NCI-H345 treated with DMSO at 0.1 percent for 48 hours (cell line): ENCODE measurements around the gene VWA5B2.
"Not testable (repeated sequence)": the region's sequence is repeated elsewhere in the genome, so short reads cannot be mapped to it uniquely, and the experiment has no call there.

Source experiments
- DNase-seq: peaks from one replicate; lab custom pipeline; 2025; ENCODE audit not compliant: unreplicated experiment; lab: John Stamatoyannopoulos, UW

Gene VWA5B2

GRCh38 chr3:184241447-184242296, 12.3 kb downstream of the VWA5B2 start:
- DNase-seq = no peak

DNA sequence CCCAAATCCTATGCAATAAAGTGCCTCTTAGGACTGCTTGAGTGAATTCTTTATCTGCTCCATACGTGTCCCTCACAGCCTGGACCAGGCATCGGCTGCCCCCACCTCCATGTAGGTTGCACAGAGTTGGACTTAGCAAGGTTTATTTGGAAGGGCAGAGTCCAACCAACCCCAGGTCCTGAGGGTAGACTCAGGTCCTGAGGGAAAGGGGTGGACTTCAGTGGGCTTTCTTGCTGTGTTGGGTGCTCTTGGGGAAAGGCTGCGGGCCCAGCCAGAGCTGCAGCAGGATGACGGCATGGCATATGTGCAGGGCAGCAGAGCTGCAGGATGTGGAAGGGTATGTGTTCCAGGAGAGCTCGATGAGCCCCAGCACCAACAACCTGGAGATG, 12.9 kb downstream of the VWA5B2 start:
- no peak for DNase-seq

- DNase-seq = peak; percentile 73
Measured at GRCh38 chr3:184248454-184249411, 19.3 kb downstream of the VWA5B2 start, which contains the start of gene ALG3. TSS of gene ALG3 (minus strand) at chr3:184248962. CDS start at chr3:184248940, 22 bp downstream.

GRCh38 chr3:184249412-184250166, 20.2 kb downstream of the VWA5B2 start, which contains the start of gene EEF1AKMT4:
TSS of gene EEF1AKMT4 (plus strand) at chr3:184249672. CDS start at chr3:184249695, 23 bp downstream.
- peak; percentile 97 for DNase-seq

DNA sequence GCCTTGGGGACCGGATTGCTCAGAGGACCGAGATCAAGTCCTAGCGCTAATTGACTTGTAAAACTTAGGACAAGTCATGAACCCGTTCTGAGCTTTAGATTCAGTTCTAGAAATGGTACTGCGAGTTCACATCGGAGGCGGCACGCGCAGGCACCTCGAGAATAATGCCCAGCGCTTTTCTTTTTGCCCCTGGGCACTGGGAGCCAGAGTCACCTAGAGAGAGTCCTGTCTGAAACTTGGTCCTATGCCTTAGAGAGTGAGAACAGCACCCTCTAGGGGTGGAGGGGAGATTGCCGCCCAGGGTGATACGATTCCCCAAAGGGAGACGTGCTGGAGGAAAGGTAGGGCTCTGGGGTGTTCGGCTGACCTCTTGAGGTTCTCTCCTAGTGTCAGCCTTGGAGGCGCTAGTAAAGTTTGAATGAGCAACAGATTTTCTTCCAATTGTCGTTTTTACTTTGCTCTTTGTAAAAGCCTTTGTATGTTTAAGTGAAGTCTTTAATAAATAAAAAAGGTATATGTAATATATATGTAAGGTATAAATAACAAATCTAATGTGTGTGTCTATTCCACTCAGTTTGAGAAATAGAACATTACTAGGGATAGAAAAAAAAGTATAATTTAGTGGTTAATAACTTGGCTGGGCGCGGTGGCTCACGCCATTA, 20.9 kb downstream of the VWA5B2 start:
- peak; percentile 94 for DNase-seq

- DNase-seq = no peak
Measured at GRCh38 chr3:184255291-184256039, 26.1 kb downstream of the VWA5B2 start.

- DNase-seq = no peak
Measured at GRCh38 chr3:184257083-184257915, 27.9 kb downstream of the VWA5B2 start.

- DNase-seq = no peak
Measured at GRCh38 chr3:184258926-184259325, 29.5 kb downstream of the VWA5B2 start.

DNA sequence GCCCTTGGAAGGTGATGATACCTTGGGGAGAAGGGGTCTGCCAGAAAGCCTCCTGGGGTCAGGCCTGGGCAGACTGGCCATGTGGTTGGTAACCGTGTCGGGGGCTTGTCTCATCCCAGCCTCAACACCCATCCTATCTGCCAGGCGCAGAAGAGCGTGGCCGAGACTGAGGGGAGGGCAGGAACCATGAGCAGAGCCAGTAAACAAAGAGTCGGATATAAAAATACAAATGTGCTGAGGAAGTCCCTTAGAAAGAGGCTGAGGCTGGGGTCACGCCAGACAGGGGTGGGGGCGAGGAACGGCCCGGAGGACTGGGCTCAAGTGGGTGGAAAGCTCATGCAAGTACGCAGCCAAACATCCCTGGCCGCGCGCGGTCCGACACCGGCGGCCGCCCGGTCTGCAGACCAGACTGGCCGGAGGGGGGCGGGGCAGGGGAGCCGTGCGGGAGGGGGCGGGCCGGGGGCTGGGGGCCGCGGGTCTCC, 30.1 kb downstream of the VWA5B2 start:
- DNase-seq = no peak

DNA sequence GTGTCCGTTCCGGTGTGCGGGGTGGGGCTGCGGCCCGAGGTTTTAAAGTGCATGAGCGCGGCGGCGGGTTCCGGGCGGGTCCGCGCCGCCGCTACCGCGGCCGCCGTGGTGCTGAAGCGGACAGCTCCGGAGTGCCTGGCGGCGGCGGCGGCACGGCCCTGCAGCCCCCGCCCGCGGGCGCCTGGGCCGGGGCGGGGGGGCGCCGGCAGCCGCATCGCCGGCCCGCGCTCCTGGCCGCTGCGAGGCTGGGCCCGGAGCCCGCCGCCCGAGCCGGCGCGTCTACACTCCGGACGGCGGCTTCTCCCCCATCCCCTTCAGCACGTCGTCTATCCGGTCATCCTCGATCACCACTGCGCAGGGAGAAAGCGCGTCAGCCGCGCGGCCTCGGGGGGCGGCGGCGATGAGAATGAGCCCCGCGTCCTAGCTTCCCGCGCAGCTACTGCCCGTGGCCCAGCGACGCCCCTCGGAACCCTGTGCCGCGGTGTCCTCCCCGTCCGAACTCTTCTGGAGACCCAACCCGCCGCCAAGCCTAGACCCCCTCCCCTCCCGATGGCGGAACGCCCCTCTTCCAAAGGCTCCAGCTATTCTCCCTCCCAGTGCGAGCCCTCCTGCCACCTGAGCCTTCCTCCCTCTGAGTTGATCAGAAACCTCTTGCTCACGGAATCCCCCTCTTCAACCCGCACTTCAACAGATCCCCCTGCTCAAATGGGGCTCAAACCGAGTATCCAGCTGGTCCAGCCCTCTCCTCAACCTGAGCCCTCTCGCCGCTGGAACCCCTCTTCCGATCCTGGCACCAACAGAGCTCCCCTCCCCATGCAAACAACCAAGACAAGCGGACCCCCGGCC, 30.7 kb downstream of the VWA5B2 start:
- DNase-seq = no peak

- DNase-seq = no peak
Measured at GRCh38 chr3:184260724-184261269, 31.4 kb downstream of the VWA5B2 start.

GRCh38 chr3:184261270-184261853, 32.0 kb downstream of the VWA5B2 start, which contains the start of gene CAMK2N2:
TSS of gene CAMK2N2 (minus strand) at chr3:184261553. CDS start at chr3:184261285, 268 bp downstream.
- DNase-seq = peak; percentile 94

DNA sequence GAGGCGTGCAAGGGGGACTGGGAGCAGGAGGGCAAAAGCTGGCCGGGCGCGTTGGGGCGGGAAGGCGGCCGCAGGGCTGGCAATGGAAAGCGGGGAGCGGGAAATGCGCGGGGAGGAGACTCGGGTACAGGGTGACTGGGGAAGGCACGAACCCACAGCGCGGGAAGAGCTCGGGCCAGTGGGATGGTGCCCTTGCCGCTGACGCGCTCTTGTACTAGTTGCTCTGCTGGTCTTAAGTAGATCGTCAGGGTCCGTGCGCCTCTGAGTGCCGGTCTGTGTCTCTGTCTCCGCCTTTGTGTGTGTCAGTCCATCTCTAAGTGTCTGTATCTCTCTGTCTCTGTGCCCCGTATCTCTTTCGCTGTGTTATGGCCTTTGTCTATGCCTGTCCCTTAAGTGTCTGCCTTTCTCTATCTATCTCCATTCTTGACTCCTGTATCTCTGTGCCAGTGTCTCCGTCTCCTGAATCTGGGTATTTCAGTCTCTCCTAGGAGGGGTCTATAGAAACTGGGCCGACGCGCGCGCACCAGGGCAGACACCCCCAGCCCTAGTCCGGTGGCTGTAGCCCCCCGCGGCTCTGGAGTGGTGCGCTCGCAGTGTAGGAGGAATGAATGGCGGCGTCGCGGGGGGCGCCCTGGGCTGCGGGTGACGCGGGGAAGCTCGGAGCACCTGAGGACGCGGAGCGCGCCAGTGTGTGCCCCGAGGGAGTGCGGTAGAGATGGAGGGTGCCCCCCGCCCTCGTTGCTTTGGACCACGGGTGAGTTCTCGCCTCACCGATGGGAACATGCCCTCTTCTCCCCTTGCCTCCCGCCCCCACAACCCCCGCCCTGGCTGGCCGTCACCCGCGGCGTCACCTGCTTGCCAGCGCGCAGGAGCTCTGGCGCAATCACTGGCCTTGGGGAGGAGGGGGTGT, 32.7 kb downstream of the VWA5B2 start:
- peak; percentile 74 for DNase-seq

GRCh38 chr3:184262764-184263179, 33.4 kb downstream of the VWA5B2 start:
- DNase-seq = no peak

DNA sequence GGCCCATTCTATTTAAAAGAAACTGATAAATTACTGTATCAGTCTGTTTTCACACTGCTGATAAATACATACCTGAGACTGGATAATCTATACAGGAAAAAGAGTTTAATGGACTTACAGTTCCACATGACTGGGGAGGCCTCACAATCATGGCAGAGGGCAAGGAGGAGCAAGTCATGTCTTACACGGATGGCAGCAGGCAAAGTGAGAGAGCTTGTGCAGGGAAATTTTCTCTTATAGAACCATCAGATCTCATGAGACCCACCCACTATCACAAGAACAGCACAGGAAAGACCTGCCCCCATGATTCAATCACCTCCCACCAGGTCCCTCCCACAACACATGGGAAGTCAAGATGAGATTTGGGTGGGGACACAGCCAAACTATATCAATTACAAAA, 37.9 kb downstream of the VWA5B2 start:
- not testable (repeated sequence) for DNase-seq

GRCh38 chr3:184272269-184272668, 42.9 kb downstream of the VWA5B2 start:
- no peak for DNase-seq
